PC-3 (cell line): ENCODE measurements around the gene CELF2. TPM values are rescaled to one million over a fixed set of nuclear protein-coding genes. Genes with fewer than 3 reads are reported as not detected.
"Not testable (repeated sequence)": the region's sequence is repeated elsewhere in the genome, so short reads cannot be mapped to it uniquely, and the experiment has no call there.

ENCODE experiments used
- ATAC-seq: fragments of 200-7000 bp; cut with Tn5 transposase; 2 replicates; pipeline ENCODE4 v1.9.1; 2020; ENCODE audit warnings: mild to moderate bottlenecking, moderate library complexity
- BruUV-seq: library from RNA; stranded (reverse); fragments of 400-500 nt; replicated peaks from 2 replicates; lab custom pipeline; 2021; lab: Mats Ljungman, UMichigan
- CTCF ChIA-PET: fragments of 300-600 bp; sonication (Branson Sonifier 250); formaldehyde crosslinking; loops from one replicate; lab custom pipeline; 2022; ENCODE audit warnings: antibody characterized with exemption; lab: Charles Lee
- POLR2A ChIA-PET: fragments of 300-600 bp; sonication (Branson Sonifier 250); formaldehyde crosslinking; loops from one replicate; lab custom pipeline; 2022; ENCODE audit warnings: antibody characterized with exemption; ENCODE audit not compliant: unreplicated experiment; lab: Charles Lee
- DNase-seq: peaks from one replicate; pipeline ENCODE4 v3.0.0-alpha.2; 2015
- H2AFZ ChIP-seq: fragments of 300-600 bp; sonication (generic); 2 replicates; pipeline ENCODE4 v1.6.0; 2016; ENCODE audit warnings: antibody characterized with exemption, low read length
- H3F3A ChIP-seq: fragments of 300-600 bp; sonication (generic); one replicate; pipeline ENCODE4 v1.6.0; 2017; ENCODE audit warnings: antibody characterized with exemption, low read length, control low read depth, mild to moderate bottlenecking; ENCODE audit not compliant: unreplicated experiment
- H3K27ac ChIP-seq: fragments of 300-600 bp; sonication (generic); 2 replicates; pipeline ENCODE4 v1.5.1; 2016; ENCODE audit warnings: mild to moderate bottlenecking, low read length
- H3K27me3 ChIP-seq: fragments of 300-600 bp; sonication (generic); 2 replicates; pipeline ENCODE4 v1.6.1; 2016; ENCODE audit warnings: low read length, mixed read lengths
- H3K36me3 ChIP-seq: fragments of 300-600 bp; sonication (generic); 2 replicates; pipeline ENCODE4 v1.6.1; 2016; ENCODE audit warnings: low read depth, mixed run types, low read length, mixed read lengths
- H3K4me1 ChIP-seq: fragments of 300-600 bp; sonication (generic); 2 replicates; pipeline ENCODE4 v1.5.1; 2016; ENCODE audit warnings: low read length; ENCODE audit not compliant: insufficient read depth
- H3K4me2 ChIP-seq: fragments of 300-600 bp; sonication (generic); 2 replicates; pipeline ENCODE4 v1.6.0; 2016; ENCODE audit warnings: low read length
- H3K4me3 ChIP-seq: fragments of 300-600 bp; sonication (generic); 2 replicates; pipeline ENCODE4 v1.5.1; 2016; ENCODE audit warnings: mild to moderate bottlenecking, low read length, mixed read lengths
- H3K79me2 ChIP-seq: fragments of 300-600 bp; sonication (generic); 2 replicates; pipeline ENCODE4 v1.6.1; 2017; ENCODE audit warnings: low read length, mixed read lengths
- H3K9ac ChIP-seq: fragments of 300-600 bp; sonication (generic); 2 replicates; pipeline ENCODE4 v1.6.0; 2016; ENCODE audit warnings: mild to moderate bottlenecking, low read length
- H3K9me2 ChIP-seq: fragments of 300-600 bp; sonication (generic); replicated peaks from 2 replicates; pipeline ENCODE4 v1.6.1; 2016; ENCODE audit warnings: mixed run types, low read length, mixed read lengths
- H3K9me3 ChIP-seq: fragments of 300-600 bp; sonication (generic); 2 replicates; pipeline ENCODE4 v1.6.1; 2016; ENCODE audit warnings: low read length, mixed read lengths
- H4K20me1 ChIP-seq: fragments of 300-600 bp; sonication (generic); 2 replicates; pipeline ENCODE4 v1.6.1; 2016; ENCODE audit warnings: low read length, mixed read lengths
- CTCF ChIP-seq: fragments of 300-600 bp; sonication (generic); conservative IDR thresholded peaks from 2 replicates; pipeline ENCODE4 v1.5.1; 2017; ENCODE audit warnings: antibody characterized with exemption, low read depth, mild to moderate bottlenecking, low read length
- EZH2 ChIP-seq: fragments of 300-600 bp; sonication (generic); IDR thresholded peaks from one replicate; pipeline ENCODE4 v1.6.1; 2017; ENCODE audit warnings: antibody characterized with exemption, mild to moderate bottlenecking, low read length; ENCODE audit not compliant: unreplicated experiment
- EZH2phosphoT487 ChIP-seq: fragments of 300-600 bp; sonication (generic); IDR thresholded peaks from 2 replicates; pipeline ENCODE4 v1.6.1; 2018; ENCODE audit warnings: mild to moderate bottlenecking, antibody characterized with exemption, low read length, borderline replicate concordance
- intact Hi-C: fragments of 100-400 bp; cut with micrococcal nuclease; formaldehyde crosslinking; loops from 2 replicates; pipeline ENCODE4 v1.9.0; 2023
- total RNA-seq: library from RNA; depleted of rRNA; stranded (reverse); fragments of >200 nt; gene quantifications from 2 replicates; pipeline ENCODE4 v1.2.3, GENCODE V29; 2014

The CELF2 gene
- total RNA-seq, 1 experiment from 2014 or later: not detected

GRCh38 chr10:11359869-11360268 lies 342.2 kb downstream of the CELF2 start:
- TF ChIP-seq EZH2phosphoT487 (no peak), CTCF (no peak), EZH2 (no peak)
- Histone ChIP-seq H3K9ac (no peak overlapping the region), H3K27me3 (no peaks in the 10 kb centered on the region; the same call in 1 of the 2 replicates), H3F3A (no peaks in the 10 kb centered on the region), H3K4me1 (no peaks in the 10 kb centered on the region), H3K27ac (no peak overlapping the region), H3K9me3 (no peaks in the 10 kb centered on the region), H3K79me2 (no peaks in the 10 kb centered on the region), H2AFZ (no peak overlapping the region), H4K20me1 (no peaks in the 10 kb centered on the region), H3K4me3 (no peak overlapping the region), H3K4me2 (no peak overlapping the region), H3K9me2 (no peaks in the 10 kb centered on the region), H3K36me3 (no peaks in the 10 kb centered on the region)
- DNase-seq (no peak), ATAC-seq (no peak)
- BruUV-seq: no TSS peak
- intact Hi-C loops: no loop called here
- POLR2A ChIA-PET: no interaction called here
- CTCF ChIA-PET: no interaction called here

- Histone ChIP-seq H3K9me2 (no peaks in the 10 kb centered on the region), H3F3A (no peaks in the 10 kb centered on the region), H3K36me3 (no peaks in the 10 kb centered on the region), H3K27me3 (no peaks in the 10 kb centered on the region), H3K4me3 (no peak overlapping the region), H3K79me2 (no peaks in the 10 kb centered on the region), H3K9ac (no peak overlapping the region), H4K20me1 (no peaks in the 10 kb centered on the region), H3K4me1 (no peaks in the 10 kb centered on the region), H2AFZ (no peak overlapping the region), H3K4me2 (no peak overlapping the region), H3K27ac (no peak overlapping the region), H3K9me3 (no peaks in the 10 kb centered on the region)
- DNase-seq (no peak), ATAC-seq (no peak)
- ChIA-PET POLR2A (no interaction called here), CTCF (no interaction called here)
- TF ChIP-seq EZH2phosphoT487: no peak
- TF ChIP-seq CTCF: no peak
- TF ChIP-seq EZH2: no peak
- intact Hi-C loops: no loop called here
- BruUV-seq: no TSS peak
Measured at GRCh38 chr10:11363497-11363896, 345.8 kb downstream of the CELF2 start.

- no peak for DNase-seq
- ATAC-seq: no peak
- Histone ChIP-seq H3K4me3 (no peak overlapping the region), H3K27me3 (no peaks in the 10 kb centered on the region), H3K9ac (no peak overlapping the region), H4K20me1 (no peaks in the 10 kb centered on the region), H3K36me3 (no peaks in the 10 kb centered on the region), H3F3A (no peaks in the 10 kb centered on the region), H2AFZ (no peak overlapping the region), H3K9me2 (no peaks in the 10 kb centered on the region), H3K27ac (no peak overlapping the region), H3K4me2 (no peak overlapping the region), H3K9me3 (no peaks in the 10 kb centered on the region), H3K79me2 (no peaks in the 10 kb centered on the region), H3K4me1 (no peaks in the 10 kb centered on the region)
- no peak for TF ChIP-seq EZH2phosphoT487
- TF ChIP-seq EZH2: no peak
- no peak for TF ChIP-seq CTCF
- BruUV-seq: no TSS peak
- CTCF ChIA-PET: no interaction called here
- intact Hi-C loops: no loop called here
- POLR2A ChIA-PET: interaction anchor here (0.6 kb wide), 1 partner anchor 46 kb away, joined by 10 read pairs; no protein-coding TSS in a partner anchor
Measured at GRCh38 chr10:11364241-11364640, 346.6 kb downstream of the CELF2 start.

- H3K4me3 ChIP-seq, H3K27ac ChIP-seq, POLR2A ChIA-PET, H3K36me3 ChIP-seq, H2AFZ ChIP-seq, BruUV-seq, ATAC-seq, H3K4me1 ChIP-seq, H3K9me3 ChIP-seq, DNase-seq, H4K20me1 ChIP-seq, H3K9me2 ChIP-seq, H3K9ac ChIP-seq, H3K79me2 ChIP-seq, CTCF ChIA-PET, H3F3A ChIP-seq, intact Hi-C loops, H3K27me3 ChIP-seq, H3K4me2 ChIP-seq: not testable (repeated sequence)
Measured at GRCh38 chr10:11366889-11367288, 349.2 kb downstream of the CELF2 start.
